CD4-positive, alpha-beta T cell treated with Interleukin-10 for 1 hour (primary cell): ENCODE results near the gene ATXN1.
A peak's percentile ranks its signal among the peaks of the same experiment; 100 is the strongest.

Experiments
- DNase-seq: peaks from one replicate; pipeline ENCODE4 v3.0.0-alpha.2; 2020

The ATXN1 gene

GRCh38 chr6:16519265-16520242, 241.7 kb downstream of the ATXN1 start:
- DNase-seq = no peak

- no peak for DNase-seq
Observed at GRCh38 chr6:16518265-16518664, 243.0 kb downstream of the ATXN1 start.

- DNase-seq = peak; percentile 68
Observed at GRCh38 chr6:16514249-16514648, 247.0 kb downstream of the ATXN1 start.

GRCh38 chr6:16512544-16513290, 248.5 kb downstream of the ATXN1 start:
- DNase-seq = no peak

GRCh38 chr6:16511723-16512489, 249.4 kb downstream of the ATXN1 start:
- DNase-seq = peak; percentile 31

GRCh38 chr6:16511040-16511660, 250.1 kb downstream of the ATXN1 start:
- DNase-seq = peak; percentile 46

GRCh38 chr6:16510245-16510644, 251.0 kb downstream of the ATXN1 start:
- DNase-seq = no peak

GRCh38 chr6:16508959-16509358, 252.3 kb downstream of the ATXN1 start:
- no peak for DNase-seq

GRCh38 chr6:16505711-16506357, 255.4 kb downstream of the ATXN1 start:
- no peak for DNase-seq

GRCh38 chr6:16504609-16505008, 256.7 kb downstream of the ATXN1 start:
- DNase-seq = no peak

- peak; percentile 57 for DNase-seq
Observed at GRCh38 chr6:16503970-16504415, 257.3 kb downstream of the ATXN1 start.

- DNase-seq = no peak
Observed at GRCh38 chr6:16503241-16503775, 258.0 kb downstream of the ATXN1 start.

GRCh38 chr6:16498957-16499356, 262.3 kb downstream of the ATXN1 start:
- no peak for DNase-seq

- no peak for DNase-seq
Observed at GRCh38 chr6:16498237-16498636, 263.0 kb downstream of the ATXN1 start.

- no peak for DNase-seq
Observed at GRCh38 chr6:16496991-16497801, 264.1 kb downstream of the ATXN1 start.

- DNase-seq = no peak
Observed at GRCh38 chr6:16496210-16496609, 265.1 kb downstream of the ATXN1 start.

- no peak for DNase-seq
Observed at GRCh38 chr6:16494793-16495192, 266.5 kb downstream of the ATXN1 start.

GRCh38 chr6:16493802-16494201, 267.5 kb downstream of the ATXN1 start:
- DNase-seq = no peak

GRCh38 chr6:16493112-16493511, 268.1 kb downstream of the ATXN1 start:
- no peak for DNase-seq

- no peak for DNase-seq
Observed at GRCh38 chr6:16491666-16492313, 269.5 kb downstream of the ATXN1 start.
